Smooth muscle cell (in vitro differentiated cells): ENCODE data around the gene SLITRK2. TPM values are rescaled to one million over a fixed set of nuclear protein-coding genes. Genes with fewer than 3 reads are reported as not detected.
A peak's percentile ranks its signal among the peaks of the same experiment; 100 is the strongest.

Experiments used
- DNase-seq: peaks from one replicate; lab custom pipeline; 2025; ENCODE audit not compliant: unreplicated experiment; lab: John Stamatoyannopoulos, UW
- H2AFZ ChIP-seq: fragments of 200-600 bp; sonication (generic); 2 replicates; pipeline ENCODE4 v1.6.0; 2016; ENCODE audit warnings: antibody characterized with exemption, low read depth, mild to moderate bottlenecking
- H3F3A ChIP-seq: fragments of 200-600 bp; sonication (generic); 2 replicates; pipeline ENCODE4 v1.6.0; 2017; ENCODE audit warnings: antibody characterized with exemption, low read depth
- H3K27ac ChIP-seq: fragments of 200-600 bp; sonication (generic); 2 replicates; pipeline ENCODE4 v1.5.1; 2016; ENCODE audit warnings: low read depth, mild to moderate bottlenecking
- H3K27me3 ChIP-seq: fragments of 200-600 bp; sonication (generic); 2 replicates; pipeline ENCODE4 v1.6.1; 2016; ENCODE audit warnings: low read depth, mild to moderate bottlenecking
- H3K36me3 ChIP-seq: fragments of 200-600 bp; sonication (generic); 2 replicates; pipeline ENCODE4 v1.5.1; 2016; ENCODE audit warnings: low read depth
- H3K4me1 ChIP-seq: fragments of 200-600 bp; sonication (generic); 2 replicates; pipeline ENCODE4 v1.5.1; 2016; ENCODE audit warnings: low read depth
- H3K4me2 ChIP-seq: fragments of 200-600 bp; sonication (generic); 2 replicates; pipeline ENCODE4 v1.6.0; 2016; ENCODE audit warnings: mild to moderate bottlenecking
- H3K4me3 ChIP-seq: fragments of 200-600 bp; sonication (generic); 2 replicates; pipeline ENCODE4 v1.5.1; 2016; ENCODE audit warnings: mild to moderate bottlenecking
- H3K79me2 ChIP-seq: fragments of 200-600 bp; sonication (generic); 2 replicates; pipeline ENCODE4 v1.6.0; 2016; ENCODE audit warnings: low read depth, mild to moderate bottlenecking
- H3K9ac ChIP-seq: fragments of 200-600 bp; sonication (generic); 2 replicates; pipeline ENCODE4 v1.6.0; 2016; ENCODE audit warnings: low read depth
- H3K9me3 ChIP-seq: fragments of 200-600 bp; sonication (generic); replicated peaks from 2 replicates; pipeline ENCODE4 v1.5.1; 2016; ENCODE audit warnings: low read depth
- H4K20me1 ChIP-seq: fragments of 200-600 bp; sonication (generic); 2 replicates; pipeline ENCODE4 v1.6.0; 2016; ENCODE audit warnings: low read depth
- WGBS: methylation state at CpG from one replicate; pipeline ENCODE4 v1.1.7; 2016; ENCODE audit warnings: low lambda C conversion rate; 5-methylcytosine and 5-hydroxymethylcytosine counted together
- polyA plus RNA-seq: library from polyadenylated mRNA; unstranded; fragments of >200 nt; fragmentation: Nextera tagmentation; extraction: Ambion mirVana; gene quantifications from 2 replicates; pipeline ENCODE4 v1.2.1, GENCODE V29; 2016
- total RNA-seq: library from RNA; depleted of rRNA; stranded (reverse); fragments of >200 nt; gene quantifications from 2 replicates; pipeline ENCODE4 v1.2.3, GENCODE V29; 2014
- TF ChIP-seq, protein P1 (sequence below): fragments of 200-600 bp; sonication (generic); IDR thresholded peaks from 2 replicates; pipeline ENCODE4 v1.5.1; 2017; ENCODE audit warnings: borderline replicate concordance, mild to moderate bottlenecking, antibody characterized with exemption; ENCODE audit not compliant: insufficient read depth, poor library complexity, severe bottlenecking

The SLITRK2 gene
- total and polyA plus RNA-seq, 2 experiments from 2014 or later, result 0.09 TPM; not detected in 1

- H3F3A ChIP-seq, result no peaks in the 10 kb centered on the region
- peak overlapping the region; percentile 24 for H3K4me3 ChIP-seq
- no peaks in the 10 kb centered on the region for H4K20me1 ChIP-seq
- H3K79me2 ChIP-seq, result no peaks in the 10 kb centered on the region
- no peak overlapping the region for H3K27ac ChIP-seq
- TF ChIP-seq, protein P1, sequence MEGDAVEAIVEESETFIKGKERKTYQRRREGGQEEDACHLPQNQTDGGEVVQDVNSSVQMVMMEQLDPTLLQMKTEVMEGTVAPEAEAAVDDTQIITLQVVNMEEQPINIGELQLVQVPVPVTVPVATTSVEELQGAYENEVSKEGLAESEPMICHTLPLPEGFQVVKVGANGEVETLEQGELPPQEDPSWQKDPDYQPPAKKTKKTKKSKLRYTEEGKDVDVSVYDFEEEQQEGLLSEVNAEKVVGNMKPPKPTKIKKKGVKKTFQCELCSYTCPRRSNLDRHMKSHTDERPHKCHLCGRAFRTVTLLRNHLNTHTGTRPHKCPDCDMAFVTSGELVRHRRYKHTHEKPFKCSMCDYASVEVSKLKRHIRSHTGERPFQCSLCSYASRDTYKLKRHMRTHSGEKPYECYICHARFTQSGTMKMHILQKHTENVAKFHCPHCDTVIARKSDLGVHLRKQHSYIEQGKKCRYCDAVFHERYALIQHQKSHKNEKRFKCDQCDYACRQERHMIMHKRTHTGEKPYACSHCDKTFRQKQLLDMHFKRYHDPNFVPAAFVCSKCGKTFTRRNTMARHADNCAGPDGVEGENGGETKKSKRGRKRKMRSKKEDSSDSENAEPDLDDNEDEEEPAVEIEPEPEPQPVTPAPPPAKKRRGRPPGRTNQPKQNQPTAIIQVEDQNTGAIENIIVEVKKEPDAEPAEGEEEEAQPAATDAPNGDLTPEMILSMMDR, result no peak
- no peaks in the 10 kb centered on the region for H3K36me3 ChIP-seq
- no peaks in the 10 kb centered on the region for H3K4me1 ChIP-seq
- H3K27me3 ChIP-seq, result peaks cover 61% of the 10 kb centered on the region
- H3K9ac ChIP-seq, result no peak overlapping the region
- H2AFZ ChIP-seq, result no peak overlapping the region
- peak overlapping the region; percentile 71 for H3K4me2 ChIP-seq
- 55% methylated on average over 33 of the region's 33 CpGs for WGBS
- no peak for DNase-seq
- no peaks in the 10 kb centered on the region for H3K9me3 ChIP-seq
Measured at GRCh38 chrX:145821898-145822571, 4.4 kb downstream of the SLITRK2 start.

DNA sequence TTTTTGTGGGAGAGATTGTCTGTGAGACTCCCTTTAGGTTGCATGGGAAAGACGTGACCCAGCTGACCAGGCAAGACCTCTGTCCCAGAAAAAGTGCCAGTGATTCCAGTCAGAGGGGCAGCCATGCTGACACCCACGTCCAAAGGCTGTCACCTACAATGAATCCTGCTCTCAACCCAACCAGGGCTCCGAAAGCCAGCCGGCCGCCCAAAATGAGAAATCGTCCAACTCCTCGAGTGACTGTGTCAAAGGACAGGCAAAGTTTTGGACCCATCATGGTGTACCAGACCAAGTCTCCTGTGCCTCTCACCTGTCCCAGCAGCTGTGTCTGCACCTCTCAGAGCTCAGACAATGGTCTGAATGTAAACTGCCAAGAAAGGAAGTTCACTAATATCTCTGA lies 5.5 kb downstream of the SLITRK2 start:
- H2AFZ ChIP-seq, result no peak overlapping the region
- no peak overlapping the region for H3K27ac ChIP-seq
- H3K79me2 ChIP-seq, result no peaks in the 10 kb centered on the region
- no peaks in the 10 kb centered on the region for H3K4me1 ChIP-seq
- no peaks in the 10 kb centered on the region for H3K9me3 ChIP-seq
- peaks cover 51% of the 10 kb centered on the region for H3K27me3 ChIP-seq
- H3F3A ChIP-seq, result no peaks in the 10 kb centered on the region
- no peaks in the 10 kb centered on the region for H3K36me3 ChIP-seq
- TF ChIP-seq, protein P1, result no peak
- H4K20me1 ChIP-seq, result no peaks in the 10 kb centered on the region
- H3K4me3 ChIP-seq, result no peak overlapping the region
- no peak overlapping the region for H3K9ac ChIP-seq
- H3K4me2 ChIP-seq, result no peak overlapping the region
- WGBS, result 89% methylated on average over 7 of the region's 7 CpGs
- no peak for DNase-seq

DNA sequence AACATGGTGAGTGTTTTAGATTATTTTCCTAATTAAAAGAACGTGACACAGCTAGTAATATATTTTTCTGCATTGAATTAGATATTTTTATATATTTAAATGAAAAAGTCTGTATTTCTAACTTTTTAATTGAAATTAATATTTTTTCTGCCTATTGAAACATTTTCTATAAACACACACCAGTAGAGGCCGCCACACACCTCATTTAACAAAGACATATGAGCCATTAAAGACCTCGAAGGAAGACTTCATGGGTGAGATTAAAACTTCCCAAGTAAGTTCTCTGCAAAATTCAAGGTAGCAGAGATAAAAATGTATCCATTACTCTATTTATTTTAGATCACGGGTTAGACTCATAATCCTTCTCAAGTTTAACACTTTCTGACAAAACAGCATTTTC lies 8.3 kb downstream of the SLITRK2 start:
- Histone ChIP-seq H3K27me3 (peaks cover 25% of the 10 kb centered on the region), H3K4me2 (no peak overlapping the region), H2AFZ (no peak overlapping the region), H4K20me1 (no peaks in the 10 kb centered on the region), H3K36me3 (no peaks in the 10 kb centered on the region), H3K79me2 (no peaks in the 10 kb centered on the region), H3K4me3 (no peak overlapping the region), H3K27ac (no peak overlapping the region), H3K9me3 (no peaks in the 10 kb centered on the region), H3K9ac (no peak overlapping the region), H3K4me1 (no peaks in the 10 kb centered on the region), H3F3A (no peaks in the 10 kb centered on the region)
- TF ChIP-seq, protein P1, result peak; percentile 52
- WGBS, result 14% methylated on average over 4 of the region's 4 CpGs
- no peak for DNase-seq

DNA sequence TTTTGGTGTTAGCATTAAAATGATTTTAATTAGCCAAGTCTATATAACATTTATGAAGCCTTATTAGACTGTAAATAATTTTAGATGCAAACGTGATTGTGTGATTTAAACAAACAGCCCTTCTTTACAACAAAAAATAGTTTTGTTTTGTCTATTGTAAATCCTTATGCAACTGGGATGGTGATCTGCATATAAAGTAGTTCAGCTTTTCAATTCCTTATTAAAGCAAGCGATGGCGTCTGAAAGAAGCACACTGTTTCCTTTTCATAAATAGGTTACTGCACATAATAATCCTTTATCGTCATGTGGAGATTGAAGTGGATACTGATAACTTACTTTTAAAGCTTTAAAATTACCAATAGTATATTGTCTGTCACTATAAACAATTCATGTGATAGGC lies 8.8 kb downstream of the SLITRK2 start:
- no peak overlapping the region for H3K4me2 ChIP-seq
- no peaks in the 10 kb centered on the region for H3K9me3 ChIP-seq
- no peak overlapping the region for H2AFZ ChIP-seq
- TF ChIP-seq, protein P1, result no peak
- H3K4me3 ChIP-seq, result no peak overlapping the region
- H3K27ac ChIP-seq, result no peak overlapping the region
- no peak for DNase-seq
- no peaks in the 10 kb centered on the region for H3F3A ChIP-seq
- H3K27me3 ChIP-seq, result peaks cover 20% of the 10 kb centered on the region
- no peaks in the 10 kb centered on the region for H3K4me1 ChIP-seq
- WGBS, result 69% methylated on average over 4 of the region's 4 CpGs
- H4K20me1 ChIP-seq, result no peaks in the 10 kb centered on the region
- H3K9ac ChIP-seq, result no peak overlapping the region
- H3K36me3 ChIP-seq, result no peaks in the 10 kb centered on the region
- H3K79me2 ChIP-seq, result no peaks in the 10 kb centered on the region
